ENCODE results near the gene RUNX1.

DNA sequence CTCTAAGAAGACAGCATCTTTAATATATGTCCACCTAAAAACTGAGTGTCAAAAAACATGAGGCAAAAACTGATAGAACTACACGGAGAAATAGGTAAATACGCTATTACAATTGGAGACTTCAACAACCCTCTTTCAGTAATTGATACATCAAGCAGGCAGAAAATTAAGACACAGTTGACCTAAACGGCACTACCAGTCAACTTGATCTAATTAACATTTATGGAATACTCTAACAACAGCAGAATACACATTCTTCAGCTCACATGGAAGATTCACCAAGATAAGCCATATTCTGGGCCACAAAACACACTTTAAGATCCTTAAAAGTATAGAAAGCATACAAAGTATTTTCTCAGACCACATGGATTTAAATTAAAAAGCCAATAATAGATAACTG is 242.7 kb downstream of the RUNX1 start:
- no peak for TF ChIP-seq CTCF (IDR thresholded peaks at IDR 0.05)
- no peak for TF ChIP-seq POLR2A (IDR thresholded peaks at IDR 0.05)
